ENCODE results near the gene AKR1B1.

The AKR1B1 gene

GRCh38 chr7:134444198-134444960 is 14.5 kb downstream of the AKR1B1 start:
- DNase-seq (ENCODE audit: low read depth) = no peak

- no peak for DNase-seq (ENCODE audit: low read depth)
These were observed 15.4 kb downstream of the AKR1B1 start for GRCh38 chr7:134443396-134444070.

GRCh38 chr7:134442441-134443220 is 16.3 kb downstream of the AKR1B1 start:
- DNase-seq (ENCODE audit: low read depth) = no peak

- DNase-seq (ENCODE audit: low read depth) = no peak
These were observed 17.6 kb downstream of the AKR1B1 start for GRCh38 chr7:134441264-134441663.

- DNase-seq (ENCODE audit: low read depth) = no peak
These were observed 18.4 kb downstream of the AKR1B1 start for GRCh38 chr7:134440476-134440875.

- no peak for DNase-seq (ENCODE audit: low read depth)
These were observed 18.8 kb downstream of the AKR1B1 start for GRCh38 chr7:134440067-134440466.

- DNase-seq (ENCODE audit: low read depth) = no peak
These were observed 20.0 kb downstream of the AKR1B1 start for GRCh38 chr7:134438946-134439345.

GRCh38 chr7:134435161-134435920 is 23.6 kb downstream of the AKR1B1 start:
- DNase-seq (ENCODE audit: low read depth) = no peak

GRCh38 chr7:134434701-134435100 is 24.2 kb downstream of the AKR1B1 start:
- DNase-seq (ENCODE audit: low read depth) = no peak

GRCh38 chr7:134433430-134433829 is 25.5 kb downstream of the AKR1B1 start:
- no peak for DNase-seq (ENCODE audit: low read depth)

GRCh38 chr7:134432296-134433152 is 26.4 kb downstream of the AKR1B1 start:
- peak; percentile 32 for DNase-seq (ENCODE audit: low read depth)

- no peak for DNase-seq (ENCODE audit: low read depth)
These were observed 27.1 kb downstream of the AKR1B1 start for GRCh38 chr7:134431815-134432214.

- DNase-seq (ENCODE audit: low read depth) = no peak
These were observed 29.4 kb downstream of the AKR1B1 start for GRCh38 chr7:134429481-134429880.

- no peak for DNase-seq (ENCODE audit: low read depth)
These were observed 30.0 kb downstream of the AKR1B1 start for GRCh38 chr7:134428942-134429341.

- no peak for DNase-seq (ENCODE audit: low read depth)
These were observed 31.0 kb downstream of the AKR1B1 start for GRCh38 chr7:134427896-134428295.

GRCh38 chr7:134425777-134426176 is 33.1 kb downstream of the AKR1B1 start:
- DNase-seq (ENCODE audit: low read depth) = no peak

GRCh38 chr7:134422638-134423037 is 36.3 kb downstream of the AKR1B1 start:
- DNase-seq (ENCODE audit: low read depth) = no peak

- no peak for DNase-seq (ENCODE audit: low read depth)
These were observed 36.9 kb downstream of the AKR1B1 start for GRCh38 chr7:134422008-134422407.

GRCh38 chr7:134420424-134421125 is 38.3 kb downstream of the AKR1B1 start:
- DNase-seq (ENCODE audit: low read depth) = no peak

GRCh38 chr7:134419875-134420274 is 39.0 kb downstream of the AKR1B1 start:
- DNase-seq (ENCODE audit: low read depth) = no peak

Data from T-helper 22 cell (primary cell).